Measurements from ENCODE around the gene AARS2.

AARS2 gene

GRCh38 chr6:44263354-44264100 lies 49.6 kb downstream of the AARS2 start:
- H3K27ac ChIP-seq: no peak overlapping the region
- TF ChIP-seq ZFX (IDR thresholded peaks at IDR 0.05; ENCODE audit: borderline replicate concordance) (no peak), CTCF (IDR thresholded peaks at IDR 0.05) (no peak)

GRCh38 chr6:44262467-44263353 lies 50.4 kb downstream of the AARS2 start:
- TF ChIP-seq CTCF (IDR thresholded peaks at IDR 0.05): no peak
- no peak for TF ChIP-seq ZFX (IDR thresholded peaks at IDR 0.05; ENCODE audit: borderline replicate concordance)
- H3K27ac ChIP-seq: no peak overlapping the region

GRCh38 chr6:44261581-44261980 lies 51.6 kb downstream of the AARS2 start:
- no peak overlapping the region for H3K27ac ChIP-seq
- TF ChIP-seq ZFX (IDR thresholded peaks at IDR 0.05; ENCODE audit: borderline replicate concordance) (no peak), CTCF (IDR thresholded peaks at IDR 0.05) (no peak)

- H3K27ac ChIP-seq: no peak overlapping the region
- TF ChIP-seq CTCF (IDR thresholded peaks at IDR 0.05): no peak
- TF ChIP-seq ZFX (IDR thresholded peaks at IDR 0.05; ENCODE audit: borderline replicate concordance): no peak
These were observed 52.5 kb downstream of the AARS2 start for GRCh38 chr6:44260451-44261297.

- TF ChIP-seq CTCF (IDR thresholded peaks at IDR 0.05): no peak
- no peak overlapping the region for H3K27ac ChIP-seq
These were observed 53.1 kb downstream of the AARS2 start for GRCh38 chr6:44260011-44260410.

- H3K27ac ChIP-seq: peak overlapping the region; percentile 91; the same call in 1 of the 2 replicates
These were observed 54.2 kb downstream of the AARS2 start for GRCh38 chr6:44258921-44259320.

More at GRCh38 chr6:44258921-44259320, 54.2 kb downstream of the AARS2 start:
- TF ChIP-seq CTCF (IDR thresholded peaks at IDR 0.05) (no peak), ZFX (IDR thresholded peaks at IDR 0.05; ENCODE audit: borderline replicate concordance) (no peak)

Measured in 22Rv1 (cell line).